Endothelial cell of umbilical vein (primary cell): ENCODE results near the gene ZNF775. TPM values are rescaled to one million over a fixed set of nuclear protein-coding genes. Genes with fewer than 3 reads are reported as not detected.

ENCODE experiments used
- BruUV-seq: library from RNA; stranded (reverse); fragments of 400-500 nt; replicated peaks from 2 replicates; lab custom pipeline; 2021; lab: Mats Ljungman, UMichigan
- CTCF ChIA-PET: fragments of 300-600, 350-600 bp; sonication (Branson Sonifier 250); formaldehyde crosslinking; loops from one replicate; lab custom pipeline; 2021; ENCODE audit warnings: antibody characterized with exemption, inconsistent platforms; lab: Charles Lee
- POLR2A ChIA-PET: fragments of 300-600, 350-600 bp; sonication (Branson Sonifier 250); formaldehyde crosslinking; loops from one replicate; lab custom pipeline; 2021; ENCODE audit warnings: antibody characterized with exemption, inconsistent platforms; lab: Charles Lee
- DNase-seq: peaks from one replicate; pipeline ENCODE4 v3.0.0-alpha.2; 2011; ENCODE audit warnings: low read depth, low spot score
- FAIRE-seq: peaks from 2 replicates; lab custom pipeline; 2011; peaks lifted over from hg19 to GRCh38; lab: Jason Lieb, UNC
- H2AFZ ChIP-seq: 2 replicates; pipeline ENCODE4 v1.6.0; 2012; ENCODE audit warnings: low read depth, low read length, control low read depth, inconsistent platforms
- H3K27ac ChIP-seq: 2 replicates; pipeline ENCODE4 v1.5.1; 2011; ENCODE audit warnings: low read depth, mild to moderate bottlenecking, control low read depth, low read length, moderate library complexity; ENCODE audit not compliant: insufficient read depth
- H3K27me3 ChIP-seq, 2 experiments: 2 replicates each; pipeline versions ENCODE4 v1.6.0 to v1.6.1; 2011; ENCODE audit warnings: low read length in 2 of 2, mixed read lengths in 1 of 2; ENCODE audit not compliant: control insufficient read depth in 2 of 2, insufficient read depth in 2 of 2
- H3K36me3 ChIP-seq, 2 experiments: 2 replicates in 1 of 2; 3 replicates in 1 of 2; pipeline ENCODE4 v1.5.1; 2011; ENCODE audit warnings: low read length in 2 of 2, mild to moderate bottlenecking in 1 of 2, moderate library complexity in 1 of 2; ENCODE audit not compliant: control insufficient read depth in 2 of 2, insufficient read depth in 2 of 2; ENCODE audit errors: extremely low read depth in 1 of 2
- H3K4me1 ChIP-seq: 3 replicates; pipeline ENCODE4 v1.5.1; 2011; ENCODE audit warnings: mild to moderate bottlenecking, low read length; ENCODE audit not compliant: control insufficient read depth, insufficient read depth; ENCODE audit errors: extremely low read depth
- H3K4me2 ChIP-seq: 2 replicates; pipeline ENCODE4 v1.6.1; 2011; ENCODE audit warnings: low read length, control low read depth, mixed read lengths; ENCODE audit not compliant: insufficient read depth
- H3K4me3 ChIP-seq, 3 experiments: fragments of 200-600 bp in 1 of 3; sonication (generic), shearing (Covaris generic) in 1 of 3; replicated peaks in 1 of 3; 2 replicates each; pipeline ENCODE4 v1.5.1; 2011 to 2016; ENCODE audit warnings: control low read depth in 3 of 3, low read length in 3 of 3, mild to moderate bottlenecking in 2 of 3, inconsistent platforms in 1 of 3, low read depth in 1 of 3, moderate library complexity in 1 of 3; ENCODE audit not compliant: insufficient read depth in 1 of 3
- H3K79me2 ChIP-seq: 2 replicates; pipeline ENCODE4 v1.6.0; 2012; ENCODE audit warnings: low read length, inconsistent platforms; ENCODE audit not compliant: control insufficient read depth, insufficient read depth
- H3K9ac ChIP-seq: replicated peaks from 2 replicates; pipeline ENCODE3; 2011; ENCODE audit warnings: low read length, control low read depth; ENCODE audit not compliant: insufficient read depth; ENCODE audit errors: extremely low read depth
- H3K9me1 ChIP-seq: replicated peaks from 3 replicates; pipeline ENCODE4 v1.6.0; 2011; ENCODE audit warnings: mild to moderate bottlenecking, low read length; ENCODE audit not compliant: control insufficient read depth, insufficient read depth; ENCODE audit errors: extremely low read depth
- H3K9me3 ChIP-seq: replicated peaks from 2 replicates; pipeline ENCODE4 v1.5.1; 2012; ENCODE audit warnings: low read length, inconsistent platforms; ENCODE audit not compliant: control insufficient read depth, insufficient read depth
- H4K20me1 ChIP-seq: replicated peaks from 2 replicates; pipeline ENCODE3; 2011; ENCODE audit warnings: mild to moderate bottlenecking, low read length; ENCODE audit not compliant: control insufficient read depth, insufficient read depth; ENCODE audit errors: extremely low read depth
- EZH2 ChIP-seq: IDR thresholded peaks from 2 replicates; pipeline ENCODE4 v1.6.1; 2012; ENCODE audit warnings: borderline replicate concordance, low read depth, mild to moderate bottlenecking, moderate library complexity, low read length, inconsistent platforms; ENCODE audit not compliant: severe bottlenecking
- FOS ChIP-seq: IDR thresholded peaks from 2 replicates; pipeline ENCODE4 v1.6.1; 2011; ENCODE audit warnings: mild to moderate bottlenecking, low read length, moderate library complexity, borderline replicate concordance; ENCODE audit not compliant: insufficient read depth
- GATA2 ChIP-seq: IDR thresholded peaks from 2 replicates; pipeline ENCODE4 v1.7.0; 2011; ENCODE audit warnings: low read depth, mild to moderate bottlenecking, moderate library complexity, mixed read lengths, low read length; ENCODE audit not compliant: insufficient read length, insufficient read depth
- JUN ChIP-seq: IDR thresholded peaks from 2 replicates; pipeline ENCODE4 v1.6.1; 2011; ENCODE audit warnings: borderline replicate concordance, low read depth; ENCODE audit not compliant: insufficient read length, insufficient read depth
- MYC ChIP-seq: IDR thresholded peaks from one replicate; pipeline ENCODE4 v1.6.1; 2011; ENCODE audit warnings: mild to moderate bottlenecking, low read depth, low read length
- POLR2A ChIP-seq: IDR thresholded peaks from 2 replicates; pipeline ENCODE4 v1.6.1; 2012; ENCODE audit warnings: low read depth, mild to moderate bottlenecking, control low read depth, low read length
- POLR2AphosphoS5 ChIP-seq: IDR thresholded peaks from 2 replicates; pipeline ENCODE4 v1.6.1; 2012; ENCODE audit warnings: low read depth, mild to moderate bottlenecking, control low read depth, low read length, moderate library complexity; ENCODE audit not compliant: insufficient read depth
- dilution Hi-C: fragments of 300-500 bp; cut with MboI; formaldehyde crosslinking; loops from one replicate; pipeline ENCODE4 v1.15.0; 2019; ENCODE audit warnings: low sequenced_read_pairs; ENCODE audit not compliant: extremely low pct_ligation_motif_present
- intact Hi-C: fragments of 100-400 bp; cut with micrococcal nuclease; formaldehyde crosslinking; loops from one replicate; pipeline ENCODE4 v1.10.0; 2022
- polyA plus RNA-seq, 4 experiments: library from polyadenylated mRNA; depleted of rRNA in 3 of 4; stranded (reverse) in 3 of 4; unstranded in 1 of 4; fragments of >200 nt; gene quantifications; 2 replicates each; pipeline versions ENCODE4 v1.2.1 to v1.2.3, GENCODE V29; 2011 to 2012; ENCODE audit warnings: missing spikeins in 1 of 4
- total RNA-seq: library from RNA; stranded (reverse); gene quantifications from 2 replicates; pipeline ENCODE4 v1.2.3, GENCODE V29; 2021
- TF ChIP-seq, protein P1 (sequence below), 2 donors: IDR thresholded peaks; 1 replicate in 1 of 2; 2 replicates in 1 of 2; pipeline ENCODE4 v1.5.1; 2011; ENCODE audit warnings: low read length in 2 of 2, mild to moderate bottlenecking in 2 of 2, moderate library complexity in 2 of 2, control low read depth in 1 of 2, inconsistent platforms in 1 of 2, low read depth in 1 of 2; ENCODE audit not compliant: insufficient read depth in 1 of 2; ENCODE audit errors: extremely low read depth in 1 of 2
- TF ChIP-seq, protein P2 (sequence below): IDR thresholded peaks from 2 replicates; pipeline ENCODE4 v1.6.1; 2011; ENCODE audit not compliant: insufficient read depth, insufficient read length

Gene ZNF775
- total and polyA plus RNA-seq, 2 donors (not counting 3 experiments of a cell fraction or from before 2014, with no cell fraction given), result 5.8 to 8.3 TPM

DNA sequence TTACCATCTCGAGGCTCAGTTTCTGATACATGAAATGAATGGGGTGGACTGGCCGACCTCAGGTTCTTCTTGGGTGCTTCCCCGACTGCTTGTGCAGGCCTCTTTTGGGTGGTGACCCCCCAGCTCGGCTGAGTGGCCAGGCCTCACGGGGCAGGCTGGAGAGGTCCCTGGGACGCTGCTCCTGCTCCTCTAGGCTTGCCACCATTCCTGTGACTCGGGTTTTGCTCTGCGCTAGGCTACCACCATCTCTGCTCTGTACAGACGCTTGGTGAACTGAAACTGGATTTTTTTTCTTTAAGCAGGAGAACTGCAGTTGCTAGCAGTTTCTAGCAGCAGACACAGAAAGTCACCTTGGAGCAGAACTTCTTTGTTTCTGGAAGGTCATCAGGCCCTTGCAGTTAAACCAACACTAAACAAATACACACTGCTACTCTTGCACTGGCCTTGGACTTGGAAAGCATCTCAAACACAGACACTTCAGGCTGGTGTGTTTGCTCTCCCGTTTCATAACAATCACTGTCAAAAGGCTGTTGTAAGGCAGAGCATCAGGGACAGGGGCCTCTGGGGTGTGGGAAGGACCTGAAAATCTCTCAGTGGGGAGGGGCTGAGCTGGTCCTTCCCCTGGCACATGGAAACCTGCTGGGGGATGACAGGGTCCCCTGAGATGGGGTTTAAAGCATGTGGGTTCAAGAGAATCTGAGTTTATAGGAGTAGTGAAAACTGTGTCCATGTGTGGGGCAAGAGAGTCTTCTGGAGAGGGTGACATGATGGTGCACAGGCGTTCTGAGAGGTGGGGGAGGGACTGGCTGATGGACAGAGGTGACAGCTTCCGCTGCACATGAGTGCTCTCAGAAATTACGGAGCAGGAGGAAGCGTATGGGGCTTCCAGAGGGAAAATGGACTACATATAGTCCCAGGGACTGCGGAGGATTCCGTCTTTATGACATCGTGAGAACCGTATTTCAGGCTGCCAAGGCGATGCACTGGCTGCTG lies 36.3 kb downstream of the ZNF775 start:
- no peaks in the 10 kb centered on the region for H3K9me3 ChIP-seq
- no peaks in the 10 kb centered on the region for H4K20me1 ChIP-seq
- no peaks in the 10 kb centered on the region for H3K4me1 ChIP-seq
- H3K79me2 ChIP-seq, result no peaks in the 10 kb centered on the region
- no peak overlapping the region for H3K9ac ChIP-seq
- intact Hi-C loops, result no loop called here
- no peak overlapping the region for H2AFZ ChIP-seq
- no TSS peak for BruUV-seq
- CTCF ChIA-PET, result interaction anchor here (1.0 to 1.7 kb wide), 2 partner anchors 10 to 59 kb away, joined by 4 read pairs; a partner anchor contains a TSS
- POLR2A ChIA-PET, result no interaction called here
- H3K36me3 ChIP-seq, result no peaks in the 10 kb centered on the region
- TF ChIP-seq EZH2 (no peak), POLR2A (no peak), GATA2 (no peak), MYC (no peak), JUN (no peak), FOS (no peak), POLR2AphosphoS5 (no peak)
- TF ChIP-seq, protein P1, sequence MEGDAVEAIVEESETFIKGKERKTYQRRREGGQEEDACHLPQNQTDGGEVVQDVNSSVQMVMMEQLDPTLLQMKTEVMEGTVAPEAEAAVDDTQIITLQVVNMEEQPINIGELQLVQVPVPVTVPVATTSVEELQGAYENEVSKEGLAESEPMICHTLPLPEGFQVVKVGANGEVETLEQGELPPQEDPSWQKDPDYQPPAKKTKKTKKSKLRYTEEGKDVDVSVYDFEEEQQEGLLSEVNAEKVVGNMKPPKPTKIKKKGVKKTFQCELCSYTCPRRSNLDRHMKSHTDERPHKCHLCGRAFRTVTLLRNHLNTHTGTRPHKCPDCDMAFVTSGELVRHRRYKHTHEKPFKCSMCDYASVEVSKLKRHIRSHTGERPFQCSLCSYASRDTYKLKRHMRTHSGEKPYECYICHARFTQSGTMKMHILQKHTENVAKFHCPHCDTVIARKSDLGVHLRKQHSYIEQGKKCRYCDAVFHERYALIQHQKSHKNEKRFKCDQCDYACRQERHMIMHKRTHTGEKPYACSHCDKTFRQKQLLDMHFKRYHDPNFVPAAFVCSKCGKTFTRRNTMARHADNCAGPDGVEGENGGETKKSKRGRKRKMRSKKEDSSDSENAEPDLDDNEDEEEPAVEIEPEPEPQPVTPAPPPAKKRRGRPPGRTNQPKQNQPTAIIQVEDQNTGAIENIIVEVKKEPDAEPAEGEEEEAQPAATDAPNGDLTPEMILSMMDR (IDR thresholded peaks at IDR 0.05; ENCODE audit: extremely low read depth in 1 of 2, insufficient read depth in 1 of 2, low read depth in 1 of 2, low read length in 2 of 2), result no peak
- TF ChIP-seq, protein P2, sequence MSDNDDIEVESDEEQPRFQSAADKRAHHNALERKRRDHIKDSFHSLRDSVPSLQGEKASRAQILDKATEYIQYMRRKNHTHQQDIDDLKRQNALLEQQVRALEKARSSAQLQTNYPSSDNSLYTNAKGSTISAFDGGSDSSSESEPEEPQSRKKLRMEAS, result no peak
- H3K4me2 ChIP-seq, result no peak overlapping the region
- H3K27me3 ChIP-seq, result no peaks in the 10 kb centered on the region
- H3K4me3 ChIP-seq, result no peak overlapping the region
- dilution Hi-C loops, result no loop called here
- DNase-seq (no peak), FAIRE-seq (no peak)
- H3K9me1 ChIP-seq, result no peaks in the 10 kb centered on the region
- H3K27ac ChIP-seq, result no peak overlapping the region
